ENCODE data around the gene ZDHHC12. TPM values are rescaled to one million over a fixed set of nuclear protein-coding genes. Genes with fewer than 3 reads are reported as not detected.

Gene ZDHHC12
- polyA plus RNA-seq, 1 donor, result 35.8 TPM

DNA sequence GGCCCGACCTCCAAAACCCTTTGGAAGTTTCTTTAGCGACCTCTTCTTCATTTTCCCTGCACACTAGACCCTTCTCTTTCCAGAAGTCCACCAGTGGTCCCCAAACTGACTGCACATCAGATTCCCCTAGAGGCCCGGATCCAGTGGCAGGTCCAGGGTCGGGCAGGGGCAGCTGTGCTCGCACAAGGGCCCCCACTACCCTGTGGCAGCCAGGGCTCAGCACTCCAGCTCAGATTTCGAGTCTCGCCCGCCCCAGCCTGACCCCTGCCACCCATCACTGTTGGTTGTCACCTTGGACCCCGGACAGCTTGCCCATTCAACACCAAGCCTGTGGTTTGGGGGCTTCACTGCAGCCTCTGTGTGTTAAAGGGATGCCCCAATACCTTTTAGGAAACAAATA, 7.8 kb upstream of the ZDHHC12 start:
- Histone ChIP-seq H3K4me1 (ENCODE audit: control insufficient read depth, insufficient read depth, low read length) (peaks cover 2% of the 10 kb centered on the region), H3K27ac (ENCODE audit: low read length) (no peak overlapping the region), H3K9me3 (ENCODE audit: control insufficient read depth, low read depth, low read length) (no peaks in the 10 kb centered on the region), H3K4me3 (ENCODE audit: low read length) (no peak overlapping the region), H3K27me3 (ENCODE audit: control insufficient read depth, insufficient read depth, low read length) (no peaks in the 10 kb centered on the region), H3K36me3 (ENCODE audit: control insufficient read depth, insufficient read depth, low read length) (peaks cover 41% of the 10 kb centered on the region)
- no CpG with 5 or more reads among the region's 9 CpGs for WGBS (ENCODE audit: insufficient coverage, low lambda C conversion rate)
- DNase-seq, result no peak

GRCh38 chr9:128731093-128731492, 7.2 kb upstream of the ZDHHC12 start:
- no peaks in the 10 kb centered on the region for H3K27me3 ChIP-seq (ENCODE audit: control insufficient read depth, insufficient read depth, low read length)
- H3K9me3 ChIP-seq (ENCODE audit: control insufficient read depth, low read depth, low read length), result no peaks in the 10 kb centered on the region
- no peak overlapping the region for H3K4me3 ChIP-seq (ENCODE audit: low read length)
- H3K4me1 ChIP-seq (ENCODE audit: control insufficient read depth, insufficient read depth, low read length), result peaks cover 2% of the 10 kb centered on the region
- no CpG with 5 or more reads among the region's 13 CpGs for WGBS (ENCODE audit: insufficient coverage, low lambda C conversion rate)
- no peak overlapping the region for H3K27ac ChIP-seq (ENCODE audit: low read length)
- DNase-seq, result no peak
- peaks cover 41% of the 10 kb centered on the region for H3K36me3 ChIP-seq (ENCODE audit: control insufficient read depth, insufficient read depth, low read length)

DNA sequence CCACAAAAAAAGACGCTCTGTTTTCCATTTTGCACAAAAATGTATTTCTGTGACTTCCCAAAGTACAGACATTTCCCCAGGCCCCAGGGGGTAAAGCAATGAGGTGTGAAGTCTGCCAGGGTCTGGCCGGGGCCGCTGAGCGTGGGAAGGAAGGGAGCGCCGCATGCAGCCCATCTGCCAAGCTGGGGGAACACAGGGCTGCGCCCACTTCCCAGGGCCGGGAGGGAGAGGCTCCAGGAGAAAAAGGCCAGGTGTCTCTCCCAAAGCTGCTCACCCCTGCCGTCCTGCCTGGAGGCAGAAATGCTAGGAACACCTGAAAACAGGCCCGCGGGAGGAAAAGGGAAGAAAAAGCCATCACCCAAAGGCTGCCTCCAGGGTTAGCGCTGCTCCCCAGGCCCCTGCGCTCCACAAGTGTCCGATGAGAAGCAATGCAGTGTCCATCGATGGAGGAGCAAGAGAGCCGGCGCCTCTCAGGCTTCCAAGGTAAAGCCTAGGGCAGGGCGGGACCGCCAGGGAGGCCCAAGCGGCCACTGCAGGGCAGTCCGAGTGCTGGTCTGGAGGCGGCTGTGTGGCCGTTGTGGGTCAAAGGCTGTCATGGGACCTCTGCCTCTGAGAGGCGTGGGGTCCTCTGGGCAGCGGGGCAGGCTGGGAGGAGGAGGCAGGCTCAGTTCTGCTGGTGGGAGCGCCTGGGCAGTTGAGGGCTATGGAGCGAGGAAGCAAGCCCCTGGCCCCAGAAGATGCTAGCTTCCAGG, 6.0 kb upstream of the ZDHHC12 start:
- Histone ChIP-seq H3K4me1 (ENCODE audit: control insufficient read depth, insufficient read depth, low read length) (peaks cover 2% of the 10 kb centered on the region), H3K27ac (ENCODE audit: low read length) (no peak overlapping the region), H3K9me3 (ENCODE audit: control insufficient read depth, low read depth, low read length) (no peaks in the 10 kb centered on the region), H3K27me3 (ENCODE audit: control insufficient read depth, insufficient read depth, low read length) (no peaks in the 10 kb centered on the region), H3K36me3 (ENCODE audit: control insufficient read depth, insufficient read depth, low read length) (peaks cover 37% of the 10 kb centered on the region), H3K4me3 (ENCODE audit: low read length) (no peak overlapping the region)
- WGBS (ENCODE audit: insufficient coverage, low lambda C conversion rate), result no CpG with 5 or more reads among the region's 27 CpGs
- DNase-seq, result no peak

DNA sequence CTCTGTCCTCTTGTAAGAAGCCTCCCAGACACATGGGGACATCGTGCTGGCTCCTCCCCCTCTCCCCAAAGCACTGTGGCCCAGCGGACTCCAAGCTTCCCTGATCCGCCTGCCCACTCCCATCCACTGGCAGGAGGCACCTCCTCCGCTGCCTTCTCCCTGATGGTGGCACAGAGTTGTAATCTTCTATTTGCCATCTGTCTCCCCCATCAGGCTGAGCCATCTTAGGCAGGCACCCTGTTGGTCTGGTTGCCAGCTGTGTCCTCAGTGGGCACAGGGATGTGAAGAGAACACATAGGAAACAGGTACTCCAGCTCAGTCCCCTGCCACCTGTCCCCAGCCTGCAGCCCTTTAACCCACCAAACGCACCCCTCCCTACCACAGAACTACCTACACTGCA, 5.4 kb upstream of the ZDHHC12 start:
- Histone ChIP-seq H3K27me3 (ENCODE audit: control insufficient read depth, insufficient read depth, low read length) (no peaks in the 10 kb centered on the region), H3K36me3 (ENCODE audit: control insufficient read depth, insufficient read depth, low read length) (peaks cover 32% of the 10 kb centered on the region), H3K9me3 (ENCODE audit: control insufficient read depth, low read depth, low read length) (no peaks in the 10 kb centered on the region), H3K4me1 (ENCODE audit: control insufficient read depth, insufficient read depth, low read length) (peaks cover 6% of the 10 kb centered on the region), H3K4me3 (ENCODE audit: low read length) (no peak overlapping the region), H3K27ac (ENCODE audit: low read length) (no peak overlapping the region)
- DNase-seq, result no peak
- WGBS (ENCODE audit: insufficient coverage, low lambda C conversion rate), result 20% methylated on average over 1 of the region's 5 CpGs

GRCh38 chr9:128728298-128728697, 4.4 kb upstream of the ZDHHC12 start:
- Histone ChIP-seq H3K27ac (ENCODE audit: low read length) (no peak overlapping the region), H3K36me3 (ENCODE audit: control insufficient read depth, insufficient read depth, low read length) (peaks cover 32% of the 10 kb centered on the region), H3K9me3 (ENCODE audit: control insufficient read depth, low read depth, low read length) (no peaks in the 10 kb centered on the region), H3K27me3 (ENCODE audit: control insufficient read depth, insufficient read depth, low read length) (no peaks in the 10 kb centered on the region), H3K4me1 (ENCODE audit: control insufficient read depth, insufficient read depth, low read length) (peaks cover 8% of the 10 kb centered on the region), H3K4me3 (ENCODE audit: low read length) (no peak overlapping the region)
- no CpG with 5 or more reads among the region's 7 CpGs for WGBS (ENCODE audit: insufficient coverage, low lambda C conversion rate)
- no peak for DNase-seq

- 60% methylated on average over 1 of the region's 5 CpGs for WGBS (ENCODE audit: insufficient coverage, low lambda C conversion rate)
- Histone ChIP-seq H3K4me1 (ENCODE audit: control insufficient read depth, insufficient read depth, low read length) (peaks cover 14% of the 10 kb centered on the region), H3K4me3 (ENCODE audit: low read length) (no peak overlapping the region), H3K9me3 (ENCODE audit: control insufficient read depth, low read depth, low read length) (no peaks in the 10 kb centered on the region), H3K27ac (ENCODE audit: low read length) (no peak overlapping the region), H3K27me3 (ENCODE audit: control insufficient read depth, insufficient read depth, low read length) (no peaks in the 10 kb centered on the region), H3K36me3 (ENCODE audit: control insufficient read depth, insufficient read depth, low read length) (peaks cover 30% of the 10 kb centered on the region)
- DNase-seq, result no peak
These were observed 3.8 kb upstream of the ZDHHC12 start for GRCh38 chr9:128727640-128728248.

GRCh38 chr9:128724744-128725211, 851 bp upstream of the ZDHHC12 start:
- Histone ChIP-seq H3K27me3 (ENCODE audit: control insufficient read depth, insufficient read depth, low read length) (no peaks in the 10 kb centered on the region), H3K4me1 (ENCODE audit: control insufficient read depth, insufficient read depth, low read length) (peaks cover 14% of the 10 kb centered on the region), H3K4me3 (ENCODE audit: low read length) (peak overlapping the region; percentile 86), H3K36me3 (ENCODE audit: control insufficient read depth, insufficient read depth, low read length) (peaks cover 21% of the 10 kb centered on the region), H3K9me3 (ENCODE audit: control insufficient read depth, low read depth, low read length) (no peaks in the 10 kb centered on the region), H3K27ac (ENCODE audit: low read length) (peak overlapping the region; percentile 66)
- peak; percentile 64 to 73 for DNase-seq
- WGBS (ENCODE audit: insufficient coverage, low lambda C conversion rate), result 13% methylated on average over 4 of the region's 10 CpGs

DNA sequence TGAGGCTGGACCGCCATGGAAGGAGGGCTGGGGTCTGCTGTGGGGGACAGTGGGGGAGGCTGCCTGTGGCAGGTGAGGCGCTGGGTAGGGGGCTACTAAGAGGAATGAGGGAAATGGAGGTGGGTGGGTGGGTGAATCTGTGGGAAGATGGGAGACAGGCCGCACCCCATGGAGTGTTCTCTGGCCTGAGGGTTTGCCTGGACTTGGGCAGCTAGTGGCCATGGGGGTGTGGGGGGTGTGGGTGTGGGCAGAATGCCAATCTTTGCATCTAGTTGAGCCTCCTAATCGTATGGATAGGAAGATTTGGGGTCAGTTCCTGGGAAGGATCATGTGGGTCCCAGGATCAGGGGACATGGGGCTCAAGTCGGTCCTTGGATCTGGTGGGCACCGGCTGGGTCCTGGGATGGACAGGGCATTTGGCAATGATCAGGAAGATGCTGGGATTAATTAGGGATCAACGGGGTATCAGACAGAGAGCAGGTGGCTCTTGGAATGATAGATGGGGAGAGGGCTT, 518 bp downstream of the ZDHHC12 start:
- no peak for DNase-seq
- Histone ChIP-seq H3K4me1 (ENCODE audit: control insufficient read depth, insufficient read depth, low read length) (peaks cover 14% of the 10 kb centered on the region), H3K9me3 (ENCODE audit: control insufficient read depth, low read depth, low read length) (no peaks in the 10 kb centered on the region), H3K4me3 (ENCODE audit: low read length) (peak overlapping the region; percentile 86), H3K36me3 (ENCODE audit: control insufficient read depth, insufficient read depth, low read length) (peaks cover 19% of the 10 kb centered on the region), H3K27me3 (ENCODE audit: control insufficient read depth, insufficient read depth, low read length) (no peaks in the 10 kb centered on the region), H3K27ac (ENCODE audit: low read length) (no peak overlapping the region)
- no CpG with 5 or more reads among the region's 7 CpGs for WGBS (ENCODE audit: insufficient coverage, low lambda C conversion rate)

GRCh38 chr9:128722380-128723351, 1.3 kb downstream of the ZDHHC12 start:
- no peaks in the 10 kb centered on the region for H3K27me3 ChIP-seq (ENCODE audit: control insufficient read depth, insufficient read depth, low read length)
- DNase-seq, result no peak
- 67% methylated on average over 1 of the region's 9 CpGs for WGBS (ENCODE audit: insufficient coverage, low lambda C conversion rate)
- no peaks in the 10 kb centered on the region for H3K9me3 ChIP-seq (ENCODE audit: control insufficient read depth, low read depth, low read length)
- H3K27ac ChIP-seq (ENCODE audit: low read length), result no peak overlapping the region
- no peak overlapping the region for H3K4me3 ChIP-seq (ENCODE audit: low read length)
- H3K36me3 ChIP-seq (ENCODE audit: control insufficient read depth, insufficient read depth, low read length), result peaks cover 17% of the 10 kb centered on the region
- peaks cover 18% of the 10 kb centered on the region for H3K4me1 ChIP-seq (ENCODE audit: control insufficient read depth, insufficient read depth, low read length)

DNA sequence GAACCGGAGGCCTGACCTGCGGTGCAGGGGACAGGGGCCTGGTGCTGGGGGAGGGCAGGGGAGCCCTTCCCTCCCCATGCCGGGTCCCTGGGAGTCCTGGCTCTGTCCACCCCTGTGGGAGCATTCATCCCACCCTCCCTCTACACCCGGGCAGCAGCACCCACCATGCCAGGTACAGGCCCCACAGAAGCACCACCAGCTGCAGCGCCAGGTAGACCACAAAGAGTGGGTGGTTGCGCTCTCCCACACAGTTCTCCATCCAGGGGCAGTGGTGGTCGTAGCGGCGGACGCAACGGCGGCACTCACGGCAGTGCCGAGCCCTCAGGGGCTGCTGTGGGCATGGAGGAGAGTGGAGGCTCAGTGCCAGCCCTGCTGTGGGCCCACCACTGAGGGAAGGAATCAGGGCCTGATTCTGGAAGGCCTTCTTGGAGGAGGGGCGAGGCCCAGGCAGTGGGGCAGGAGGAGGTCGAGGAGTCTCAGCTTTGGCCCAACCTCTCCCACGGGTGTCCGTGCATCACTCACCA, 2.4 kb downstream of the ZDHHC12 start:
- Histone ChIP-seq H3K9me3 (ENCODE audit: control insufficient read depth, low read depth, low read length) (no peaks in the 10 kb centered on the region), H3K27me3 (ENCODE audit: control insufficient read depth, insufficient read depth, low read length) (no peaks in the 10 kb centered on the region), H3K4me1 (ENCODE audit: control insufficient read depth, insufficient read depth, low read length) (peaks cover 18% of the 10 kb centered on the region), H3K27ac (ENCODE audit: low read length) (no peak overlapping the region), H3K4me3 (ENCODE audit: low read length) (no peak overlapping the region), H3K36me3 (ENCODE audit: control insufficient read depth, insufficient read depth, low read length) (peaks cover 19% of the 10 kb centered on the region)
- no CpG with 5 or more reads among the region's 18 CpGs for WGBS (ENCODE audit: insufficient coverage, low lambda C conversion rate)
- DNase-seq, result no peak
